Measurements from ENCODE around the gene C20orf144. TPM values are rescaled to one million over a fixed set of nuclear protein-coding genes. Genes with fewer than 3 reads are reported as not detected.

The C20orf144 gene
- total and polyA plus RNA-seq, 9 of the 15 experiments (the other 6 are each of a cell fraction or from before 2014, with no cell fraction given): 0.04 to 0.23 (median 0.11) TPM; not detected in 2

GRCh38 chr20:33663161-33664084 is 1.3 kb downstream of the C20orf144 start (continued):
- no peak for TF ChIP-seq MAFF (IDR thresholded peaks at IDR 0.05; ENCODE audit: low read length)
- TF ChIP-seq CBFA2T3 (IDR thresholded peaks at IDR 0.05): no peak
- peak; percentile 65 for TF ChIP-seq ARID4B (CRISPR knock-in tag; IDR thresholded peaks at IDR 0.05)
- no peak for TF ChIP-seq KDM4B (IDR thresholded peaks at IDR 0.05; ENCODE audit: borderline replicate concordance in 2 of 2, low read depth in 1 of 2)
- TF ChIP-seq KDM2B (CRISPR knock-in tag; IDR thresholded peaks at IDR 0.05): no peak; the same call in 1 of the 2 replicates
- 0 out of 2 replicates have a peak, but pooled peaks have one; percentile 10 for TF ChIP-seq SIN3B (IDR thresholded peaks at IDR 0.05; ENCODE audit: low read depth)
- TF ChIP-seq CREB1 (IDR thresholded peaks at IDR 0.05): no peak; the same call in 1 of the 2 replicates
- peak; percentile 19; the same call in 1 of the 2 replicates for TF ChIP-seq CREB1 (CRISPR knock-in tag; IDR thresholded peaks at IDR 0.05)
- TF ChIP-seq ZNF407 (IDR thresholded peaks at IDR 0.05; ENCODE audit: low read depth): no peak
- no peak for TF ChIP-seq POU5F1 (IDR thresholded peaks at IDR 0.05; ENCODE audit: borderline replicate concordance, low read depth, low read length, partially characterized antibody)
- TF ChIP-seq CBX5 (IDR thresholded peaks at IDR 0.05; ENCODE audit: borderline replicate concordance, low read depth): no peak
- TF ChIP-seq DIDO1 (tag; IDR thresholded peaks at IDR 0.05; ENCODE audit: low read depth): no peak
- no peak for TF ChIP-seq TOE1 (IDR thresholded peaks at IDR 0.05; ENCODE audit: borderline replicate concordance)
- no peak for TF ChIP-seq TOE1 (CRISPR knock-in tag; IDR thresholded peaks at IDR 0.05; ENCODE audit: borderline replicate concordance, low read depth)
- no peak for TF ChIP-seq BMI1 (IDR thresholded peaks at IDR 0.05; ENCODE audit: low read length)

Measured in K562 (cell line).